DOHH2 (cell line): ENCODE results near the gene GPBAR1.

Experiments used
- H3F3A ChIP-seq: fragments of 200-600 bp; sonication (generic), shearing (Covaris generic); 2 replicates; pipeline ENCODE4 v1.6.0; 2016; ENCODE audit warnings: antibody characterized with exemption, mild to moderate bottlenecking; ENCODE audit not compliant: control insufficient read depth, insufficient read depth
- H3K27ac ChIP-seq: fragments of 200-600 bp; sonication (generic); 2 replicates; pipeline ENCODE4 v1.5.1; 2014; ENCODE audit warnings: low read depth, mild to moderate bottlenecking, low read length, moderate library complexity
- H3K27me3 ChIP-seq: fragments of 200-600 bp; sonication (generic); 2 replicates; pipeline ENCODE4 v1.6.1; 2014; ENCODE audit warnings: mild to moderate bottlenecking, low read length, mixed read lengths; ENCODE audit not compliant: control insufficient read depth
- H3K36me3 ChIP-seq: fragments of 200-600 bp; sonication (generic); 2 replicates; pipeline ENCODE4 v1.6.1; 2014; ENCODE audit warnings: mild to moderate bottlenecking, low read length, moderate library complexity, mixed read lengths; ENCODE audit not compliant: control insufficient read depth
- H3K4me1 ChIP-seq: fragments of 200-600 bp; sonication (generic); 2 replicates; pipeline ENCODE4 v1.6.1; 2014; ENCODE audit warnings: mild to moderate bottlenecking, low read length, mixed read lengths; ENCODE audit not compliant: control insufficient read depth
- H3K4me2 ChIP-seq: fragments of 200-600 bp; sonication (generic); 2 replicates; pipeline ENCODE4 v1.6.0; 2014; ENCODE audit warnings: mild to moderate bottlenecking, low read length, moderate library complexity
- H3K4me3 ChIP-seq: fragments of 200-600 bp; sonication (generic); 2 replicates; pipeline ENCODE4 v1.5.1; 2014; ENCODE audit warnings: mild to moderate bottlenecking, low read length, mixed read lengths
- H3K79me2 ChIP-seq: fragments of 200-600 bp; sonication (generic); 2 replicates; pipeline ENCODE4 v1.6.1; 2014; ENCODE audit warnings: mild to moderate bottlenecking, low read length, mixed read lengths; ENCODE audit not compliant: control insufficient read depth
- H3K9me2 ChIP-seq: fragments of 200-600 bp; sonication (generic); replicated peaks from 2 replicates; pipeline ENCODE4 v1.6.1; 2014; ENCODE audit warnings: mild to moderate bottlenecking, low read length, mixed read lengths; ENCODE audit not compliant: control insufficient read depth
- H3K9me3 ChIP-seq: fragments of 200-600 bp; sonication (generic); 2 replicates; pipeline ENCODE4 v1.6.1; 2014; ENCODE audit warnings: antibody characterized with exemption, low read length, mixed read lengths; ENCODE audit not compliant: control insufficient read depth, insufficient read depth
- H4K20me1 ChIP-seq: fragments of 200-600 bp; sonication (generic); 2 replicates; pipeline ENCODE4 v1.6.0; 2014; ENCODE audit warnings: low read depth, mild to moderate bottlenecking, antibody characterized with exemption, low read length, moderate library complexity; ENCODE audit not compliant: control insufficient read depth, insufficient read depth
- CTCF ChIP-seq: fragments of 200-600 bp; sonication (generic); IDR thresholded peaks from one replicate; pipeline ENCODE4 v1.5.1; 2014; ENCODE audit warnings: antibody characterized with exemption, mild to moderate bottlenecking, low read depth, low read length; ENCODE audit not compliant: poor library complexity, severe bottlenecking
- EZH2phosphoT487 ChIP-seq: fragments of 200-600 bp; sonication (generic); IDR thresholded peaks from 2 replicates; pipeline ENCODE4 v1.6.1; 2017; ENCODE audit warnings: borderline replicate concordance, mild to moderate bottlenecking, antibody characterized with exemption, low read length, moderate library complexity, mixed read lengths

The GPBAR1 gene

DNA sequence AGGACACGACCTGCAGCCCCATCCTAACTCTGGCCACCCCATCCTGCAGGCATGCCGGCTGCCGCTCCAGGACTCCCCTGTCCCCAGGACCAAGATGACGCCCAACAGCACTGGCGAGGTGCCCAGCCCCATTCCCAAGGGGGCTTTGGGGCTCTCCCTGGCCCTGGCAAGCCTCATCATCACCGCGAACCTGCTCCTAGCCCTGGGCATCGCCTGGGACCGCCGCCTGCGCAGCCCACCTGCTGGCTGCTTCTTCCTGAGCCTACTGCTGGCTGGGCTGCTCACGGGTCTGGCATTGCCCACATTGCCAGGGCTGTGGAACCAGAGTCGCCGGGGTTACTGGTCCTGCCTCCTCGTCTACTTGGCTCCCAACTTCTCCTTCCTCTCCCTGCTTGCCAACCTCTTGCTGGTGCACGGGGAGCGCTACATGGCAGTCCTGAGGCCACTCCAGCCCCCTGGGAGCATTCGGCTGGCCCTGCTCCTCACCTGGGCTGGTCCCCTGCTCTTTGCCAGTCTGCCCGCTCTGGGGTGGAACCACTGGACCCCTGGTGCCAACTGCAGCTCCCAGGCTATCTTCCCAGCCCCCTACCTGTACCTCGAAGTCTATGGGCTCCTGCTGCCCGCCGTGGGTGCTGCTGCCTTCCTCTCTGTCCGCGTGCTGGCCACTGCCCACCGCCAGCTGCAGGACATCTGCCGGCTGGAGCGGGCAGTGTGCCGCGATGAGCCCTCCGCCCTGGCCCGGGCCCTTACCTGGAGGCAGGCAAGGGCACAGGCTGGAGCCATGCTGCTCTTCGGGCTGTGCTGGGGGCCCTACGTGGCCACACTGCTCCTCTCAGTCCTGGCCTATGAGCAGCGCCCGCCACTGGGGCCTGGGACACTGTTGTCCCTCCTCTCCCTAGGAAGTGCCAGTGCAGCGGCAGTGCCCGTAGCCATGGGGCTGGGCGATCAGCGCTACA, 2.1 kb downstream of the GPBAR1 start:
- Histone ChIP-seq H4K20me1 (no peaks in the 10 kb centered on the region), H3F3A (peaks cover 3% of the 10 kb centered on the region), H3K36me3 (peaks cover 39% of the 10 kb centered on the region), H3K27ac (no peak overlapping the region), H3K9me2 (no peaks in the 10 kb centered on the region), H3K4me2 (no peak overlapping the region), H3K4me1 (peaks cover 39% of the 10 kb centered on the region), H3K27me3 (no peaks in the 10 kb centered on the region), H3K4me3 (no peak overlapping the region), H3K79me2 (0 out of 2 replicates have a peak, but pooled peaks cover 2% of the 10 kb centered on the region), H3K9me3 (no peaks in the 10 kb centered on the region)
- TF ChIP-seq CTCF (no peak), EZH2phosphoT487 (no peak)

GRCh38 chr2:218263817-218264641, 3.2 kb downstream of the GPBAR1 start:
- H3K27ac ChIP-seq: no peak overlapping the region
- H3K4me3 ChIP-seq: no peak overlapping the region
- H3K36me3 ChIP-seq: peaks cover 37% of the 10 kb centered on the region
- TF ChIP-seq CTCF (no peak), EZH2phosphoT487 (no peak)
- H3K79me2 ChIP-seq: peaks cover 5% of the 10 kb centered on the region
- H3K9me2 ChIP-seq: no peaks in the 10 kb centered on the region
- H3F3A ChIP-seq: no peaks in the 10 kb centered on the region
- peaks cover 30% of the 10 kb centered on the region for H3K4me1 ChIP-seq
- no peaks in the 10 kb centered on the region for H4K20me1 ChIP-seq
- H3K27me3 ChIP-seq: no peaks in the 10 kb centered on the region
- H3K4me2 ChIP-seq: no peak overlapping the region
- H3K9me3 ChIP-seq: no peaks in the 10 kb centered on the region

GRCh38 chr2:218264773-218265561, 4.2 kb downstream of the GPBAR1 start:
- no peak overlapping the region for H3K4me3 ChIP-seq
- H3K4me2 ChIP-seq: no peak overlapping the region
- no peaks in the 10 kb centered on the region for H4K20me1 ChIP-seq
- H3K9me2 ChIP-seq: no peaks in the 10 kb centered on the region
- H3K79me2 ChIP-seq: peaks cover 14% of the 10 kb centered on the region
- H3K36me3 ChIP-seq: peaks cover 37% of the 10 kb centered on the region
- TF ChIP-seq EZH2phosphoT487: no peak
- TF ChIP-seq CTCF: no peak
- no peaks in the 10 kb centered on the region for H3K9me3 ChIP-seq
- no peak overlapping the region for H3K27ac ChIP-seq
- peaks cover 32% of the 10 kb centered on the region for H3K4me1 ChIP-seq
- H3F3A ChIP-seq: no peaks in the 10 kb centered on the region
- no peaks in the 10 kb centered on the region for H3K27me3 ChIP-seq
